Ureter (tissue), 1 donor: ENCODE data around the gene LMBR1L. TPM values are rescaled to one million over a fixed set of nuclear protein-coding genes. Genes with fewer than 3 reads are reported as not detected.

Source experiments
- DNase-seq: peaks from one replicate; pipeline ENCODE4 v3.0.0-alpha.2; 2020; ENCODE audit warnings: low spot score
- total RNA-seq: library from RNA; stranded (reverse); gene quantifications from one replicate; pipeline ENCODE4 v1.2.4, GENCODE V29; 2023
- donor health status: DM: yes; HTN: yes; CAD: no.

LMBR1L gene
- total RNA-seq, 1 donor from 2014 or later: 85.7 TPM

DNA sequence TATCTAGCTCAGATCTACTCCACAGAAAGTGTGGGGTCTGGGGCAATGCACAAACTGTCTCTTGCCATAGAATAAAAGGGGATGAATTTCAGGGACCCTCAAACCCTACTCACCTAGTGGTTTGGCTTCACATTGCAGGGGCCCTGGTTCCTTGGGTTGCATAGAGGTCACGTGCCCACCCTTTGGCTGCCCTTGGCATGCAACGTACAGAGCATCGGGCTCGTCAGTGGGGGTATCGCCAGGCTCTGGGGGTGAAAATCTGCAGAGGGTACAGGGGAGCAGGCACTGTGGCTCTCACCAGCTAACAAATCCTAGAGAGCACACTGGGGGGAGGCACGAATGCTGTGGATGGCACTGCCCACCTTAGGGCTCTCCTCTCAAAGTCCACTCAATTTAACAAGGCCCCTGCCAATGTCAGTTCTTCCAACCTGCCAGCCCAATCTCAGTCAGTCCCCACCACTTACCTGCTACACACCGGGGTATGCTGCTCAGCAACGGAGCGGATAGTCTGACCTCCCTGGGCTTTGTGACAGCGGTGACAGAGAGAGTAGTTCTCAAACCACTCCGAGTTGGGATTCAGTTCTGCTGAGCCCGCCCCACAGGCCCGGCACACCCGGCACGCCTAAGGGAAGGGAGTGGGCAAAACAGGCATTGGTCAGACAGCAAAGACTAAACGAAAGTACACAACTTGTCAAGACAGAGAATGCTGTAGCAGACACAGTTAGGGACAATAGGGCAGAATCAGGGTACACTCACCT lies 58.0 kb downstream of the LMBR1L start:
- no peak for DNase-seq

DNA sequence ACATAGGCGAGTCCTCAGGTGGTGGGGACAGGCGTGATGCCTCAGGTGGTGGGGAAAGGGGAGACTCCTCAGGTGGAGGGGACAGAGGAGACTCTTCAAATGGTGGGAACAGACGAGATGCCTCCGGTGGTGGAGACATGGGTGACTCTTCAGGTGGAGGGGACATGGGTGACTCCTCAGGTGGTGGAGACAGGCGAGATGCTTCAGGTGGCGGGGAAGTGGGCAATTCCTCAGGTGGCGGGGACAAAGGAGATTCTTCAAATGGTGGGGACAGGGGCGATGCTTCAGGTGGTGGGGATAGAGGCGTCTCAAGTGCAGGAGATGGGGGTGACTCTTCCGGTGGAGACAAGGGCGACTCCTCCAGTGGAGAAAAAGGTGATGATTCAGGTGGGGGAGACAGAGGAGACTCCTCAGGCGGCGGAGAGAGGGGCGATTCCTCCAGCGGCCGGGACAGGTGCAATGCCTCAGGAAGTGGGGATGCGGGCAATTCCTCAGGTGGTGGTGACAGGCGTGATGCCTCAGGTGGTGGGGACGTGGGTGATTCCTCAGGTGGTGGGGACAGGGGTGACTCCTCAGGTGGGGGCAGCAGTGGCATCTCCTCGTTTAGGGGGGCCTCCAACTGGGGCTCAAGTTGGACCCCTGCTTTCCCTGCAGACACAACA lies 58.7 kb downstream of the LMBR1L start:
- DNase-seq: no peak

DNA sequence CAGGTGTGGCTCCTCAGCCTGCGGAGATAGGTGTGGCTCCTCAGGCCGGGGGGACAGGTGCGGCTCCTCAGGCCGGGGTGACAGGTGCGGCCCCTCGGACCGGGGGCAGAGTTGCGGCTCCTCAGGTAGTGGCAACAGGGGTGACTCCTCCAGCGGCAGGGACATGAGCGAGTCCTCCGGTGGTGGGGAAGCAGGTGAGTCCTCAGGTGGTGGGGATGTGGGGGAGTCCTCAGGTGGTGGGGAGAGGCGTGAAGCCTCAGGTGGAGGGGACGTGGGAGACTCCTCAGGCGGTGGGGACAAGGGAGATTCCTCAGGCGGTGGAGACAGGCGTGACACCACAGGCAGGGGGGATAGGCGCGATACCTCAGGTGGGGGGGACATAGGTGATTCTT lies 59.3 kb downstream of the LMBR1L start:
- DNase-seq: no peak

DNA sequence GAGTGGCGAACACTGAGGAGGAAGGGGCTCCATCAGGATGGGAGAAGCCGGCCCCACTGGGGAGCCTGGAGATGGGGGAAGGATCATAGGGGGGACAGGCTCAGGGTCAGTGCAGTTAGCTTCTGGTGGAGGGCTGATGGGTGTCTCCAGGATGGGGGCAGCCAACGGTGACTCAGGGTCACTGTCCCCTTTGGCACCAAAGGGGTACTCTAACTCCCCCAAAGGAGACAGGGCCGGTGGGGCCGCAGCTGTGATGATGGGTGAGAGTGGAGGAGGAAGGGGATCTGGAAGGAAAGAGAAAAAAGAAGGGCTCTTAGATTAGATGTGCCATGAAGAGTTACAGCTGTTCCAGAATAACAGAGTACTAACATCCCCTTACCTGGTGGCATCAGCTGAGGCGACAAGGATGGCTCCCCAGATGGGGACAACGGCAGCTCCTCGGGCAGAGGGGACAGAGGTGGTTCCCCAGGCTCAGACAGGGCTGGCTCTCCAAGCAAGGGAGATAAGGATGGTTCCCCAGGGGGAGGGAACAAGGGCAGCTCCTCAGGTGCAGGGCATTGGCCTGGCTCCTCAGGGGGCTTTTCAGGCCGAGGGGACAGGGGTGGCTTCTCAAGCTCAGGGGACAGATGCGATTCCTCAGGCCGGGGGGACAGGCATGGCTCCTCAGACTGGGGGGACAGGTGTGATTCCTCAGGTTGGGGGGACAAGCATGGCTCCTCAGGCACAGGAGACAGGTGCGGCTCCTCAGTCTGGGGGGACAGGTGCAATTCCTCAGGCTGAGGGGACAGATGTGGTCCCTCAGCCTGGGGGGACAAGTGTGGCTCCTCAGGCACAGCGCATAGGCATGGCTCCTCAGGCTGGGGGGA lies 59.9 kb downstream of the LMBR1L start:
- DNase-seq: no peak

DNA sequence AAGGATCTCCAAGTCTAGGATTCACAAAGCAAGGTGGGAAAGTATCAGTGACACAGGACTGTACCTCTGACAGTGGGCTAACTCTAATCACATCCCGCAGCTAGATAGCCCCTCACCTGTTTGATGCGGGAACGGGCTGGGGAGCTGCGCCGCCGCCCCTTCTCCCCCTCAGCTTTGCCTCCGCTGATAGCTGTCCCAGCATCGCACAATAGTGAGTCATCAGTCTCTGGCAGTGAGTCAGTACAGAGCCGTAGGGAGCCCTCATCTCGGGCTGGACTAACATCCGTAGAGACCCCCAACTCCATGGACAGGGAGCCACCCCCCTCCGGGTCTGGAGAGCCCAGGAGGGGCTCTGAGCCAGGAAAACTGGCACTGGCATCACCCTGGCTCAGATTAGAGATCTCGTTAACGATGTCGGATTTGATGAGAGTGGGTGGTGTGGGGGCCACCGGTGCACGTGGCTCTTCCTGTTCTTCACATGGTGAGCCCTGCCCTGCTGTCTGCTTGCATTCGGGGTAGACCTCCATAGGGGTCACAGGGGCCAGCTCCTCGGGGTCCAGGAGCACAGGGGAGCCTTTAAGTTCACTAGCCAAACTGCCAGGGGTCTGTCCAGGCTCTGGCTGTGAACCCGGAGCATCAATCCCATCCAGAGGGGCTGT lies 61.0 kb downstream of the LMBR1L start:
- DNase-seq: no peak

DNA sequence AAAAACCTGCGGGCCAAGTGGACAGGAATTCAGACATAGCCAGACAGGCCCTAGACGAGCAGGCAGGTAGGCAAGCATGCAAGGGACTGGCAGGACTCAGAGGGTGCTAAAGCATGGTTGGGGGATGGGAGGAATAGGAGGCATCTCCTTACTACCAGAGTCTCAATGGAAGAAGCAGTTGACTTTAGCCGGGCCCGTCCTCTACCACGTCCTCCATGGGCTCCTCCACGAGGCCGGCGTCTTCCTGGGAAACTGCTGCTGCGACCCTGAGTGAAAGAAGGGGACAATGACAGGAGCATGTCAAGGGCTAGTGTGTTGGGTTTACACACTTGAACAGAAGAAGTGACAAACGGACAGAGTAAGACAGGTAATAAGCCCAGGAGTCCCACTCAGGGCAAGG lies 61.7 kb downstream of the LMBR1L start:
- DNase-seq: no peak

Other genes with a start within 250 kb of the LMBR1L start
- gene RND1, start 245.0 kb downstream of the LMBR1L start, total RNA-seq: 1.9 TPM
- gene FKBP11, start 185.4 kb downstream of the LMBR1L start, total RNA-seq: 24.9 TPM
- 164 TPM for gene ARF3, start 153.4 kb downstream of the LMBR1L start, total RNA-seq
- gene WNT10B, start 139.1 kb downstream of the LMBR1L start, total RNA-seq: 2.0 TPM
- not detected for gene WNT1, start 132.5 kb downstream of the LMBR1L start, total RNA-seq
- 0.10 TPM for gene DDN, start 111.5 kb downstream of the LMBR1L start, total RNA-seq
- 72.6 TPM for gene PRKAG1, start 92.1 kb downstream of the LMBR1L start, total RNA-seq
- 115 TPM for gene KMT2D, start 50.1 kb downstream of the LMBR1L start, total RNA-seq
- gene RHEBL1, start 40.9 kb downstream of the LMBR1L start, total RNA-seq: not detected
- gene DHH, start 16.0 kb downstream of the LMBR1L start, total RNA-seq: 0.70 TPM
- 496 TPM for gene TUBA1B, start 20.5 kb upstream of the LMBR1L start, total RNA-seq
- gene TUBA1A, start 78.2 kb upstream of the LMBR1L start, total RNA-seq: 107 TPM
- gene TUBA1C, start 154.2 kb upstream of the LMBR1L start, total RNA-seq: 201 TPM
- gene PRPH, start 184.3 kb upstream of the LMBR1L start, total RNA-seq: 1.7 TPM
- 1.3 TPM for gene TROAP, start 212.4 kb upstream of the LMBR1L start, total RNA-seq
- not detected for gene C1QL4, start 226.3 kb upstream of the LMBR1L start, total RNA-seq
- gene DNAJC22, start 236.0 kb upstream of the LMBR1L start, total RNA-seq: 0.16 TPM